ENCODE results near the gene KCTD10.

DNA sequence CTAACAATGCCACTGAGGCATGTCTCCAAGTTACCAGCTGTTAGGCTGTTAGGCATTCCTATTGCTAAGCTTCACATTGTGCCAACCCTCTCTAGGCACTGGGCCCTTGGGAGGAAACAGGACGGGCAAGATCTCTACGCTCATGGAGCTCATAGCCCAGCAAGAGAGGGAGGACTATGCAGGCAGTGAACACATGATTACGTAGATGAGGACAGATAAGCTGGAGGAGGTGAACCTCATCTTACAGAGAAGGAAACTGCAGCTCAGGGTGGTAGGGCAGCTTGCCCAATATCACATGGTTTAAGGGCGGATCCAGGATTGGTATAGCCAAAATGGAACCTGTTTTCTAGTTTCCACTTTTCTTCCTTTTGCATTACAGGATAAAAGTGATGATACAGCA lies 8.1 kb upstream of the KCTD10 start:
- TF ChIP-seq, protein P1, sequence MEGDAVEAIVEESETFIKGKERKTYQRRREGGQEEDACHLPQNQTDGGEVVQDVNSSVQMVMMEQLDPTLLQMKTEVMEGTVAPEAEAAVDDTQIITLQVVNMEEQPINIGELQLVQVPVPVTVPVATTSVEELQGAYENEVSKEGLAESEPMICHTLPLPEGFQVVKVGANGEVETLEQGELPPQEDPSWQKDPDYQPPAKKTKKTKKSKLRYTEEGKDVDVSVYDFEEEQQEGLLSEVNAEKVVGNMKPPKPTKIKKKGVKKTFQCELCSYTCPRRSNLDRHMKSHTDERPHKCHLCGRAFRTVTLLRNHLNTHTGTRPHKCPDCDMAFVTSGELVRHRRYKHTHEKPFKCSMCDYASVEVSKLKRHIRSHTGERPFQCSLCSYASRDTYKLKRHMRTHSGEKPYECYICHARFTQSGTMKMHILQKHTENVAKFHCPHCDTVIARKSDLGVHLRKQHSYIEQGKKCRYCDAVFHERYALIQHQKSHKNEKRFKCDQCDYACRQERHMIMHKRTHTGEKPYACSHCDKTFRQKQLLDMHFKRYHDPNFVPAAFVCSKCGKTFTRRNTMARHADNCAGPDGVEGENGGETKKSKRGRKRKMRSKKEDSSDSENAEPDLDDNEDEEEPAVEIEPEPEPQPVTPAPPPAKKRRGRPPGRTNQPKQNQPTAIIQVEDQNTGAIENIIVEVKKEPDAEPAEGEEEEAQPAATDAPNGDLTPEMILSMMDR (conservative IDR thresholded peaks at IDR 0.05), result no peak
- no peak for TF ChIP-seq EZH2 (IDR thresholded peaks at IDR 0.05; ENCODE audit: low read depth)

Data from PC-9 (cell line).